Activated T-cell treated with anti-CD3 and anti-CD28 coated beads for 48 hours (primary cell): ENCODE data around the gene PDLIM1.

Experiments used
- DNase-seq: peaks from one replicate; pipeline ENCODE4 v3.0.0-alpha.2; 2020; ENCODE audit warnings: low read depth

The PDLIM1 gene

DNA sequence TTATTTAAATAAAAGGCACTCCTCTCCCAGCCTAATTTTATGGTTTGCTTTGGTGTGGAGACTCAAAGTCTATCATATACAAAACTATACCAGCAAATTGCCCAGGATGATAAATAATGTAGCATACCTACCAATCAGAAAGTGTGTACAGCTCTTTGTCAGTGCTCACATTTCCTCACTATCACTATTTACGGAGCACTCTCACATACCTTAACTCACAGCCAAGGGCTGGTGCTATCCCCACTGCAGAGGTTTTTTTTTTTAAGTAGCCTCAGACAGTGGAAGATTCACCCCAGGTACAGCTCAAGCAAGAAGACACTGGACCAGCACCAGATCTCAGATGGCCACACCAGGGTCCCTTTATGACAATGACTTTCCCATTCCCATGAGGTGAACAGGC lies 2.5 kb downstream of the PDLIM1 start:
- no peak for DNase-seq

DNA sequence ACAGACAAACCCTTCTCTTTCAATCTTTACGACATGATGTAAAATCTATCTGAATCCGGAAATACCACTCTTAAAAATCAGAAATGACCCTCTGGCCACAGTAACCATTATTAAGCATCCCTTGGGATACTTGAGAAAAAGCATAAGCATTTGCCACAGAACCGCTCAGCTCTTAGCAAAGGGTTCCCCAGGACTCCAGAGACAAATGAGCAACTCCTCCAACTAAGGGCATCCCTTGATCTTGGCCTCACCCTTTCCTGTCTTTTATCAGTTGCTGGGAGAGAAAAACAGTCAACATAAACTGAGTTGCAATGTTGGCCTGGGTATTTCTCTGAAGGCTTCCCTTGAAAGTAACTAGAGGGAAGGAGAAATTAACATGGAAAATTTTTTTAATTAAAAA lies 3.5 kb downstream of the PDLIM1 start:
- no peak for DNase-seq

DNA sequence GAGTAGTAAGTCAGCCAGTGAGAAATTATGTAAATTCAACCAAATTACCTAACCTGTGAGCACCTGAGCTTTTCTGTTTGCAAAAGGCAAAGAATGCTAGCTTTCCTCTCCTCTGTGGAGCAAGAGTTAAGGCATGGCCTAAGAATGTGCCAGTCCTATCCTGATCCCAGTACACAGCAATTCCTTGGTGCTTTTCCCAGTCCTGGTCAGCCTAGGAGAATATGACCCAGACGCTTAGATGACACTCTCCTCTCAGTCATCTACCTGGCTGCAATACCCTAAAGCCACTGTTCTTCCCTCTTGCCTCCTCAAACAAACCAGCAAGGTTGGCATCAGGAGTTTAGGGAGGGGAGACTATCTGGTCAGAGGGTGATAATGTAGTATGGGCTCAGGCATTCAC lies 4.1 kb downstream of the PDLIM1 start:
- DNase-seq, result no peak

DNA sequence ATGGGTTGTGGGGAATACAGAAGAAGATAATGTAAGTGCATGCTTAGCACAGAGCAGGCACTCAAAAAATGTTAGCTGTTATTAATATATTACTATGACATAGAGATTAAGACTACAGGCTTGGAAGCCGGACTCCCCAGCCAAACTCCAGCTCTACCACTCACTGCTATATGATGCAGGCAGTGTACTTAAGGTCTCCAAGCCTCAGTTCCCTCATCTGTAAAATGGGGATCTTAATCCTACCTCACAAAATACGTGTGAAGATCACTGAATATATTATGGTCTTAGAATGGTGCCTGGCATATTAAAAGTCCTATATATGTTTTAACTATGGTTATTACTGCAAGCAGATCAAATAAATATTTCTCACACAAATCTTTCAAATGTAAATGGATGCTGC lies 5.2 kb downstream of the PDLIM1 start:
- DNase-seq, result no peak

DNA sequence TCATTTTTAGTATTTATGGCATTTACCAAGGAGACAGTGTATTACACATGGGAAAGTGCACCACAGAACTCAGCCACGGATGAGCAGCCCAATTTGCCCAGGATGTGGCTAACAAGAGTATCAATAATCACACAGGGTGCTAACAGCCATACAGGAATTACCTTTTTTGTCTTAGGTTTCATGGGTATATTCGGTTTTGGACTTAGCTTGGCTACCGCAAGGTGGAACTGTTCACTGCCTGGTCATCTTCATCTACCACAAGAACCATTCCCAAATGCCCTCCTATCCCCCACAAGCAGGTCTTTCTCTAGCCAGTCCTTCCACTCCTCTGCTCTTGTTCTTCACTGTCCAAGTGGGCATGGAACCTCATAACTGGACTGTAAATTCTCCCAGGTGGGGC lies 6.0 kb downstream of the PDLIM1 start:
- no peak for DNase-seq

DNA sequence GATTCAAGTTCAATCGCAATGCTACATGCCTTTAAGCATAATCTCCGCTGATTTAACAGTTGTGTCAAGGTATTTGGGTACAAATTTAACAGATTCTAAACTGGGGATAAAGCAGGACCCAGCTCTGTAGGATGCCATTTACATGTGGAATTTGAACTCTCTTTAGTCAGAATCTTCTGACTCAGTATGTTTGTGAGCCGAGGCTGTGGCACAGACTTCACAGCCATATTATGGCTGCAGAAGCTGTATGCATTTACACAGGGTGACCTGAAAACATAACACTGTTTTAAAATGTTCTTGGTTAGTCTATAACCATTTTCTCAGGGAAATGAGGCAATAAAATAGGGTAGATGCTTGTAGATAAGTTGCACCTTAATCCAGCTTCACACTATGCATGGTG lies 8.7 kb downstream of the PDLIM1 start:
- no peak for DNase-seq

DNA sequence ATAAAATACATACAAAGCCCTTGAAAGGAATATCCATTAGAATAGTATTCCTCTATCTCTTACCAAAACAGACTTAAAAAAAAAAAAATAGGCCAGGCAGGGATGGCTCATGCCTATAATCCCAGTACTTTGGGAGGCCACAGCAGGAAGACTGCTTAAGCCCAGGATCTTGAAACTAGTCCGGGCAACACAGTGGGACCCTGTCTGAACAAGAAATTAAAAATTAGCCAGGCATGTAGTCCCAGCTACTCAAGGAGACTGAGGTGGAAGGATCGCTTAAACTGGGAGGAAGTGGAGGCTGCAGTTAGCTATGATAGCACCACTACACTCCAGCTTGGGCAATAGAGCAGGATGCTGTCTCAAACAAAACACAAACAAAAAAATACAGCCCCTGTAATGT lies 9.6 kb downstream of the PDLIM1 start:
- DNase-seq, result no peak

DNA sequence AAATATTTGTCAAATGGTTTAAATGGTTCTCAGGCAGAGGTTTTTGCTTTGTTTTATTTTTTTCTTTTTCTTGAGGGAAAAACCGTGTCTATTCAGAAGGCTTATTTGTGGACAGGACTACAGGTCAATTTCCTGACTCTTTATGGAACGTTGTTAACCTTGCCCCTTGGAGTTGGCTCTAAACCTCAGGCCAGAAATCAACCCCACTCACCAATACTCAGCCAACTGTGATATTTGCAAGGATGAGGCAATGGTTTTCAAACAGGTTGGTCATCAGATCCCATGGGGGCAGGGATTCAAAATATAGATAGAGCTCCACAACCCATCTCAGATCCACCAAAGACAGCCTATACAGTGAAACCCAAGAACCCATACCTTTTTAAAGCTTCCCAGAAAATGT lies 10.2 kb downstream of the PDLIM1 start:
- DNase-seq, result no peak

DNA sequence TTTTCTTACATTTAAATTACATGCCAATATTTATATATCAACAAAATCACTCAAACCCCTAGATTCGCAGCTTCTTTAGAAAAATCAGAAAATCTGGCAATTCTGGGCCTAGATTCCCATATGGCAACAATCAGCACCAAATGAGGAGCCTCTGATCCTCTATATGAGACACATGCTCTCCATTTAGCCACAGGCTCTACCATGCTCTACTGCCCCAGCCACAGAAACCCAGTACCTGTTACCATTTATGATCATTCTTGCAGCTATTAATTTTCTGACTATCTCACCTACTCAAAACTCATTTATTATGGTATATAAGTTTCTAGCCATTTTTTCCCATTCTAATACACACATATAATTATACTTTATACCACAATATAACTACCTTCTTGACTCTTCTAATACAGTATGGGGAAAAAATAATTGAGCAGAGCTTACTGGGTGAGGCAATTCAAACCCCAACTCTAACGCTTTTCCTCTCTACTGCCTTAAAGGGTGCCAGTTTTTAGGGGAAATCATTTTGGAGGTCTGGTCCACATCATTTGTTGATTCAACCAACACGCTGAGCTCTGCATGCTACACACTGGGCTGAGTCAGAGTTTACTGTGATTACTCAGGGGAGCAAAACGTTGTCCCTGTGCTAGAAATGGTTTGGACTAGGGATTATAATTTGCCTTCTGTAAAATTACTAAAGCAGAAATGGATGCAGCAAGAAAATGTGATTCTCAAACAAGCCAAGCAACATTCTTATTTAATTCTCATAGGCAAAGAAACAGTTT lies 11.6 kb downstream of the PDLIM1 start:
- DNase-seq, result no peak

DNA sequence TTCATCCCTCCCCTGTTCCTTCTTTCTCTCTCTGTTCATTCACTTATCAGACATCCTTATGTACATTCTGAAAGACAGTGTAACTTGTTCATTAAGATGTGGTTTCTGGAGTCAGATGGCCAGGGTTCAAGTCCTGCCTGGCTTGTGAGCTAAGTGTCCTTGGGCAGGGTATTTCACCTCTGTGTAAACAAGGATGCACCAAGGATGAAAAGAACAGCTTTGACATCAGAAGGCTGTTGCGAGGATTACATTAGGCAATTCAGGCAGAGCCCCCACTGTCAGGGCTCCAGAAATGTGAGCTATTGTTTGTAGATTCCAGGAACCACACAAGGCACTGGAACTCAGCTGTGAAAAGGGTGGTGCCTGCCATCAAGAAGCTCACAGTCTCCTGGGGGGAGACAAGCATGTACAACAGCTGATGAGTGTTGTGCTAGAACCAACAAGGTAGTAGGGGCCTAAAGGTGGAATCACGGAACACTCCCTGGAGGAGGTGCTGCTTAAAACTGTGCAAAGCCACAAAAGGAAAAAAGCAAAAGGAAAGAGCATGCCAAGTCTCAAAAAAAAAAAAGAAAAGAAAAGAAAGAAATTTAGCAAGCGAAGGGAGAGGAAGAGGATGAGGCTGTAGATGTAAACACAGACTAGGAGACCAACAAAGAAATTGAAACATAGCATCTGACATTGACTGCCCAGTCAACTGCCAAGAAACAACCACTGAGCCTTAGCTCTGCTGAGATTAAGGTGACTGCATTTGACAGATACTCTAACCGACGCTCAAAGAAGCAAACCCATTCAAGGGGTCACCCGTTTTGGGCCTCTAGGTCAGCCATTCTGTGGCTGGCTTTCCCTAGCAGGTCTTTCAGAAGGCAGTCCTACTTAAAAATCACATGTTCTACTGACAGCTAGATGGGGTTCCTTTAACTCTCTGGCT lies 12.5 kb downstream of the PDLIM1 start:
- no peak for DNase-seq

DNA sequence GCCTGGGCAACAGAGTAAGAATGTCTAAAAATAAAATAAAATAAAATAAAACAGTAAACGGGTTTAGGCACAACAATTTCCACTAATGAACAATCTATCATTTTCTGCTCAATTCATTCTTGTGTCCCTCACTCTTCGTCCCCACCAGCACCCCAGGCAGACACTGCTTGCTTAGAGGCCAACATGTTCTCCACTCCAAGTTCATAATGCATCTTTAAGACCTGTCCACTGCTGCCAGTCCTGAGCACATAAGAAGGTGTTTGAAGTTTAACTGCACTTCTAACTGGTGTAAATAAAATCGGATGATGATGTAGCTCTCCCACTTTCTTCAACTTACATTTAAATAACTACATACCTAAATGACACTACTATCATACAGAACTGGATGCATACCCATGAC lies 13.2 kb downstream of the PDLIM1 start:
- DNase-seq, result no peak

DNA sequence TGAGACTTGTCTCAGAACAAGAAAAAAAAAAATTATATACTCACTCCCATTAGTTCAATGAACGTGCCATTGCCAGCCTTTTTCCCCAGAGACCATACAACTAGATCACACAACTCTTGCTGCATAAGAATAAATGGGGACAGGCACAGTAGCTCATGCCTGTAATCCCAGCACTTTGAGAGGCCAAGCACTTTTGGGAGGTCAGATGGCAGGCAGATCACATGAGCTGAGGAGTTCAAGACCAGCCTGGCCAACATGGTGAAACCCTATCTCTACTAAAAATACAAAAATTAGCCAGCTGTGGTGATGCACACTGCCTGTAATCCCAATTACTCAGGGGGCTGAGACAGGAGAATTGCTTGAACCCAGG lies 13.6 kb downstream of the PDLIM1 start:
- no peak for DNase-seq

DNA sequence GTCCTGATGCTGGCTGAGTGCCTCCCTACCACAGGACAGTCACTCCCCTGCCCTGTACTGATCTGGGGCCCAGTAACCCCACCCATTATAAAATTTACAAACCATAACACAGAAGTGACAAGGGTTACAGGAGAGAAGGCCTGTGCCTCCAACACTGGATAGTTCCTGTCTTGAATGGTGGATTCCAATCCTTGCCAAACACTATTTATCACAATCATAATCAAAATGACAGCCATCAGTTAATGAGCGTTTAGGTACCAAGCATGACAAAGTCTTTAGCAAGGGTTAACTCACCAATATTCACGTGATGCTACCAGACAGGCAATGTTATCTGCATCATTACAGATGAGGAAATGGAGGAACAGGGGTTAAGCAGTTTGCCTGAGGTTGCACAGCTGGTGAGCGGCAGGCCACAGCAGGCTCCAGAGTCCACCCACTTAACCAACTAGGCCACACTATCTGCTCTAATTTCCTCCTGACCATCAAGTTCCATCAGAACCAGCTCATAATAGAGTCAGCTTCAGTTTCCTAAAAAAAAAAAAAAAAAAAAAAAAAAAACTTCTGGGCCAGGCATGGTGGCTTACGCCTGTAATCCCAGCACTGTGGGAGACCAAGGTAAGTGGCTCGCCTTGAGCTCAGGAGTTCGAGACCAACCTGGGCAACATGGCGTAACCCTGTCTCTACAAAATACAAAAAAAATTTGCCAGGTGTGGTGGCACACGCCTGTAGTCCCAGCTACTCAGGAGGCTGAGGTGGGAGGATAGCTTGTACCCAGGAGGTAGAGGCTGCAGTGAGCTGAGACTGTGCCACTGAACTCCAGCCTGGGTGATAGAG lies 14.2 kb downstream of the PDLIM1 start:
- DNase-seq, result no peak

DNA sequence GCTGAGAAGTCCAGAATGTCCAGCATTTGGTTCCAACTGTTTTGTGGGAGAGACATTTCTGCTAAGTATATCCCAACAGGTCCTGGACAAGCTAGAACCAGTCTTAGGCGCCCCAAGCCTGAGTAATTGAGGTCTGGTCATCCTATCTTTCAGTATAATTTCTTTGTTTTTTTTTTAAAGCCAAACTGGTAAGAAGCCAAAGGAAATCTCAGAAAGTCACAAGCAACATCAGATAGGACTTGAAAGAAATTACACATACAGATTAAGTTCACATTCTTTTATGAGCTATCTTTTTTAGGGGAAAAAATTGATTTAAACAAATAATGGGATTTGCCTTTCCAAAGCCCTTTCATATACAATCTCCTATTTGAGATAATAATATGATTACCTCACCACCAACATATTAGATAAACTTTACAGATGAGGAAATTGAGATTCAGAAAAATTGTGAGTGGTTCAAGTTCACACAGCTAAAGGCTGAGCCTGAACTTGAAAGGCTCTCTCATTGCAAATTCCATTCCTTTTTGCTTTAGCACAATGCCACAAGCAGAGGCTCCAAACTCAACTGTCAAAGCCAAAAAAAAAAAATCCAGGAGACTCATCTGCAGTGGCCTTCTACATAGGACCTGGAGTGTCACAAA lies 15.0 kb downstream of the PDLIM1 start:
- DNase-seq, result no peak

DNA sequence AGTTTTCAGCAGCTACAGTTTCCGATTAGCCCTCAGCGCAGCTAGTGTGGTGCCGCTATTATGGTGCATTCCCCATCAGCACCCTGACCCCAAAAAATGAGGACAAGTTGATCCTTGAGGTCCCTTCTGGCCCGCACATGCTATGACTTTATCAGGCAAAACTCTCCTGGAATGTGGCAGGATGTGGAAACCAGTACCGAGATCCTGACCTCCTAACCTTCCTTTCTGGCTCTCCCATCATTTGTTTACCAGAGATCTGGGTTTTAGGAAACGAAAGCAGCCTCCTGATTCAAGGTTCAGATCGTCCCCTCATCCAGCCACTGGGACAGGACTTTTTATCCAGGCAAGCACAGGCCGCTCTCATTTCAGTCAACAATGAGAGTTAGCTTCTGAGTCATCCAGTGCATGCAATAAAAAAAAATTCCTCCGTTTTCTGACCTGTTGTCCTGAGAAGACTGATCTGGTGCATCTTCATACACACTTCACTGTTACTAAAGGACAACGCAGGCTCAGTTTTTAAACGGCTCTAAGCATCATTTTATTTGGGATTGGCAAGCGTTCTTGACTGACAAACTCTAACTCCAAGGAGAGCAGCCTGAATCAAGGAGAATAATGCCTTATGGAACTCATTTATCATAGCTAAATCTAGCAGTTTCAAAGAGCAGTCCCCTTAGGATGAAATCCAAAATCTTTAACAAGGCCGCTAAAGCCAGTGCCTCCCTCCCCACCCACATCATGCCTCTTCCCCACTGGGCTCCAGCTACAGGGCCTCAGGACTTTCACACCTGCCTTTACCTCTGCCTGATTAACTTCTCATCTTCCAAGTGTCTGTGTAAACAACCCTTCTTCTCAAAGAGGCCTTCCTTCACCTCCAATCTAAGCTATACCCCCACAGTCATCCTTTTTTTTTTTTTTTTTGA lies 17.1 kb downstream of the PDLIM1 start:
- no peak for DNase-seq

DNA sequence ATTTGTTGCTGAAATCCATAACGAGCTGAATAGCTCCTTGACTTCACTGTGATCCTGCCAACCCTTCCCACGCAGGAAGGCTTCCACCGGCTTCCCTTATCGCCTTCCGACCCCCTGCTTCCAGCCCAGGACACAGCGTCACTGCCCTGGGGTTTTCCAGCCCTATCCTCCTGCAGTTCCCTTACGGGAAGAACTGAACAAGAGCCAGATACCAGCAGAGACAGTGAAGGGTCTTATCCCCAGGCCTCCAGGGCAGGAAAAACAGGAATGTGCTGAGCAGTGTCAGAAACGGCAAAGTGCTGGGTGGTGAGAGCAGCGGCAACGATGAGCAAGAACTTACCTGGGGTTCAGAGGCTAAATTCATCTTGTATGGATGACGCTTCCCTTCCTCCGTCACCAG lies 22.4 kb downstream of the PDLIM1 start:
- DNase-seq, result no peak

DNA sequence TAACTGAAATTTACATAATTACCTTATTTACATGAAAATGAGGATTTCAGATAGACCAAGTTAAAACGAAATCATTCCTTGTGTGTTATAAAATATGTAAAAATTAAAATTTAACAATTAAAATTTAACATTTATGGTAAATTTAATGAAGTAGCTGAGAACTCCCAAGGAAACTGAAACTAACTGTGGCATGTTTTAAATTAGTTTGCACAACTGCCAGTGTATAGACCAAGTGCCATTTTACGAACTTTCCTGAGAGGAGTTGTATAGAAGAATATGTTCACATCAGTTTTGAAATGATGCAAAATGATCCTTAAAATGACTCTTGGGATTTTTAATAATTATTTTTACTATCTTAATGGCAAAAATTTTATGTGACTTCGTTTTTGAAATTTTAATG lies 23.6 kb downstream of the PDLIM1 start:
- no peak for DNase-seq

DNA sequence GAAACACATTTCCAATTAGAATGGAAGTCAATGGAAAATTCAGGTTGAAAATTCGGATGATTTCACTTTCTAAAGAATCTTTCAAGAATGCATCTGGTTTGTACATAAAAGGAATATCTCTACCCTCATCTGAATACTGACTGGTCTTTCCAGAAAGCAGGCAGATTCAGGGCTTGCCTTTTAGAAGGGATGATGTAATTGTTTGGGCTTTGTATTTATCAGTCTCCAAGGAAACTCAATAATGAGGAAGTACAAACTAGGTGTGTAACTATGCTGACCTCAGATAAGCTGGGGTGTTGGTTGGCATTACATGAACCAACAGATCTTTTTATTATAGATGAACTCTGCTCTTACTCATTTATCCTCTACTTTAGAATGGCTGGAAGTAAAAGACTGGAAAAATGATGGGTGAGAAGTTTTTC lies 24.1 kb downstream of the PDLIM1 start:
- DNase-seq, result no peak

DNA sequence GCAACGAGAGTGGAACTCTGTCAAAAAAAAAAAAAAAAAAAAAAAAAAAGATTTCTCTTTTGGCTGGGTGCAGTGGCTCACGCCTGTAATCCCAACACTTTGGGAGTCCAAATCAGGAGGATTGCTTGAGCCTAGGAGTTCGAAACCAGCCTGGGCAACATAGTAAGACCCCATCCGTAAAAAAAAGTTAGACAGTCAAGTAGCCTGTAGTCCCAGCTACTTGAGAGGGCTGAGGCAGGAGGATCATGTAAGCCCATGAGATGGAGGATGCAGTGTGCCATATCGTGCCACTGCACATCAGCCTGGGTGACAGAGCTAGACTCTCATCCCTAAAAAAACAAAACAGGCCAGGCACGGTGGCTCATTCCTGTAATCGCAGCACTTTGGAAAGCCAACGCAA lies 25.2 kb downstream of the PDLIM1 start:
- DNase-seq, result no peak

DNA sequence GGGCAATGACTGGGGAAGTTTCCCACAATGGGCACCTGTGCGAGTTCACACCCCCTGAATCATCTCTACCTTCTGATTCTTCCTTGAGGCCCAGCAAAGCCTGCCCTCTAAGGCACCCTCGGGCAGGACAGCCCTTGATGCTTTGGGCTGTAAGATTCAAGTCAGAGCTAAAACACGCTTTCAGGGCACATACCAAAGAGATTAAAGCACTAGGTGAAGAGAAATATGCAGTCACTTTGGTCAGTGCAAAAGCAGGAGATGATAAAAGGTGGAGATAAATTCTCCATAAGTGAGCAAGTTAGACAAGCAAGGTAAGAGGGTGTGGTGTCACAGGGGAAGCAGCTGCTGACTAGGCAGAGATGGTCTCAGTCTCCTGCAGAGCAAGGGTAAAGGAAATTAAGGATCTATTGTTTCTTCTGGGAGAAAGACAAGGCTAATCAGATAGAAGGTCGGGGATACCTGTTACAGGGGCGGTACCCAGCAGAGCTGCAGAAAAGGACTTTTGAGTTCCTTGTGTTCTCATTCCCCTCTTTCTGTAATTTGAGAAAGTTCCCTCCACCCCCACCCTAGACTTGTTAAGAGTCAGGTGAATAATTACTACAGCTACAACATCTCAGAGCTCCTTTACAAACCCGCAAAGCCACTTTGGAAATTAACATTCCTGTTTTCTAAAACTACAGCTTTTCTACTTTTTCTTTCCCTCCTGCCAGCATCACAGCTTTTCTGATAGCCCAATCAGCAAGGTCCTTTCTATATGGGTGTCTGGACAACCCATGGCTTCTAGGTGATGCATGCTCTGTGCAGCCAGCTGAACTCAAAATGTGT lies 26.4 kb downstream of the PDLIM1 start:
- DNase-seq, result no peak
